ENCODE measurements around the gene HERC2.
A peak's percentile ranks its signal among the peaks of the same experiment; 100 is the strongest.
"Not testable (repeated sequence)": the region's sequence is repeated elsewhere in the genome, so short reads cannot be mapped to it uniquely, and the experiment has no call there.

The HERC2 gene

DNA sequence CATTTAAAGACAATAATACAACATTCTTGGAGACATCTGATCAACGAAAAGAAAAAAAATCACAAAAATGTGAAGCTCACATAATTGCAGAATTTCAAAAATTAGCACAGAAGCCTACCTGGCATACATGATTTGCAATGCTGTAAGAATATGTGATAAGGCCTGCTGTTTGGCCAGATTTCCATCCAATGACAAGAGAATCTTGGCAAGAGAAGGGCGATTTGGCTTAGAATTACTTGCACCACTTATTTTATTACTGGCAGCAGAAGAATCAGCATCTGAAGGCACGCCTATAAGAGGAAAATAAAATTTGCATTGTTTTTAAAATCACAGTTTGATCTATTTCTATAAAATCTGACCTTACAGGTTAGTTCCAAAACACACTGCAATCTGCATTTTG is 152.6 kb downstream of the HERC2 start:
- no peak for DNase-seq

- DNase-seq, result not testable (repeated sequence)
Observed at GRCh38 chr15:28168405-28169121, 153.4 kb downstream of the HERC2 start.

DNA sequence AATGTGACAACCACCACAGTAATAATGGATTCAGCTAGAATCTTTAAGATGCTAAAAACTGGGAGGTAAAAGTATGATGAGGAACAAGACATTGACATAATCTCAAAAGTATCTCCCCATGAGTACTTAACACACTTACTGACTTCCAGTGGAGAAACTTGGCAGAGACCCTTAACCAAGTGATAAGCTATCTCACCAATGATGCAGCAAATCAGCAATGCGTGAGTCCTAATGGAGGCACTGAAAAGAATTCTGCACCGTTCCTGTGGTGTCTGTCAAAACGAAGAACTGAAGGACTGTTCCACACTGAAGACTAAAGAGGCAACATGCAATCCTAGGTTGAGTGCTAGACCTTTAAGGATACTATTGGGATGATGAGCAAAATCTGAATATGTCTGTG is 154.9 kb downstream of the HERC2 start:
- DNase-seq, result no peak

DNA sequence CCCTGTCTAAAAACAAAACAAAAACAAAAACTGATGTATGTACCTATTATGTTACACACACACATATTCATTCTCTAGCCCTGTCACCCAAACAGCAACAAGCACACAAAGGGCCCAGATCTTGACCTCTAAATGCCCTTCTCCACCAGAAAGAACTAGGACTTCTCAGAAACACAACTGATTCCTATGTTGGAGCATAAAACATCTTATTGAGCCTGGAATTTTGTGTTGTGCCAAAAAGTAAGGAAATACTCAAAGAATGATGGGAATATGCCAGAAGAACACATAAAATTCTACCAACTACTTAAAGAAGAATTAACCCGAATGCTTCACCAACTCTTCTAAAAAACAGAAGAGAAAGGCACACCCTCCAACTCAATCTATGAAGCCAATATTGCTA is 156.2 kb downstream of the HERC2 start:
- no peak for DNase-seq

- DNase-seq, result no peak
Observed at GRCh38 chr15:28164876-28165275, 157.1 kb downstream of the HERC2 start.

DNA sequence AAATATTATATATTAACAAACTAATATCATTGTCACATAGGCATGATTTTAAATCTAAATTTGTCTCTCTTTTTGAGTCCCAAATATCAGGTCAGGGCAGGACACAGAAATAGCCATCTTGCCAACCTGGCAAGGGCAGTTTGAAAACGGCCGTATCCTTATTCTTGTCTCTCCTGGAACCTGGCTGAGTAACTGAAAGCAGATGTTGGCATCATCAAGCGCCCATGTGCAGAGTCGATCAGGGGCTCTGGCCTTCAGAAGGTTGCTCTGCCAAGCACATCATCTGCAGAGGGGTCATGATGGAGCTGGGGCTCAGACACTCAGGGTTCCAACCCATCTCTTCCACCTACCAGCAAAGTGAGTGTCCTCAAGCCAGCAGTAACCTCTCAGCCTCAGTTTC is 167.7 kb downstream of the HERC2 start:
- DNase-seq, result no peak

DNA sequence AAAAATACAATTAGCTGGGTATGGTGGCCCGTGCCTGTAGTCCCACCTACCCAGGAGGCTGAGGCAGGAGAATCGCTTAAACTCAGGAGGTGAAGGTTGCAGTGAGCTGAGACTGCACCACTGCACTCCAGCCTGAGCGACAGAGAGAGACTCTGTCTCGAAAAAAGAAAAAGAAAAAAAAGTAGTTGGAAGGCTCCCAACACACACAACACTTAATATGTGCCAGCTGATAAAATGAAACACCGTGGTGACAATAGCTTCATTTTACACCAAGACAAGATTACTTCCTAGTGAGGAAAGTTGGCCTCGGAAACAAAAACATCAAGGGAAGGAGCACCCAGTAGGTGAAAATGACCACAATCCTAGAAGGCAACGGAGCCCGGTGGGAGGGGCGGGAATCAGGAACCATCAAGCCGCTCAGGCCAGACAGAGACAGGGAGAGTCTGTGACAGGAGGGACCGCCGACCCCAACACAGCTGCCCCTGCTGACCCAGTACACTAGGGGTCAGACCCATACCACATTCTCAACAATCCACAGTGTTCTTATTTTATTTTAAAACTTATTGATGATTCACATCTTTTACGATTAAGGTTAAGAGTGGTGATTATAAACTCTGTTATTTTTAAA is 168.4 kb downstream of the HERC2 start:
- DNase-seq, result no peak

GRCh38 chr15:28152538-28152923 is 169.4 kb downstream of the HERC2 start:
- DNase-seq, result not testable (repeated sequence)

GRCh38 chr15:28151864-28152537 is 170.0 kb downstream of the HERC2 start:
- DNase-seq, result not testable (repeated sequence)

GRCh38 chr15:28147801-28148200 is 174.2 kb downstream of the HERC2 start:
- no peak for DNase-seq

DNA sequence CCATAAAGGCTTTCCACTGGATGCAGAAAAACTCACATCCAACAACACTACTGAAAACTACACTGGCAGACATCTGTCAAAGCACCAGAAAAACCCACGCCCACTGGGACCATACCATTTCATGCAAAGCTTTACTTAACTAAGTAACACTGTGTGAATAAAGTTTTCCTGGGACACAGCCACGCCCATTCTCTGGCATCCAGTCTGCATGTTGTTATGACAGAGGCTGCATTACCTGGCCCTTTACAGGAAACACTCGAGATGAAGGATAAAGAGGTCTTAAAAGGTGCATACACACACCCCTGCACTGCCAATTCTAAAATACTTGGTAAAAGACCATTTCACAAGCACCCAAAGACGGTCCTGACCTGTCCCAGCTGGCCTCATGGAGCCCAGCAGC is 176.6 kb downstream of the HERC2 start:
- not testable (repeated sequence) for DNase-seq

DNA sequence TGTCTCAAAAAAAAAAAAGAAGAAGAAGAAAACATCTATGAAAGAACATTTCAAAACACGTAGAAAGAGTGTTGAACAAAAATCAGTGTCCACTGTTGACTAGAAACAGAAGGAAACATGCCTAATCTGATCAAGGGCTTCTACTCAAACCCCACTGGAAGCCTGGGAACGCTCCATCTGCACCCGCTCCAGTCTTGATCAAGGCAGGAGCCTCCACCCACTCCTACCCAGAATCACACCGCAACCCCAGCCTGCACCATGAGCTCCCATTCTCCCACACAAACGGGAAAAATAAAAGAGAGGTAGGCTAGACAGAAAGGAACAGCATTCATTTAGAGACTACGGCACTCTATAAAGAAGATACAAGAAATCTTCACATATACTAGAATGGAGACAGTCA is 181.9 kb downstream of the HERC2 start:
- no peak for DNase-seq

DNA sequence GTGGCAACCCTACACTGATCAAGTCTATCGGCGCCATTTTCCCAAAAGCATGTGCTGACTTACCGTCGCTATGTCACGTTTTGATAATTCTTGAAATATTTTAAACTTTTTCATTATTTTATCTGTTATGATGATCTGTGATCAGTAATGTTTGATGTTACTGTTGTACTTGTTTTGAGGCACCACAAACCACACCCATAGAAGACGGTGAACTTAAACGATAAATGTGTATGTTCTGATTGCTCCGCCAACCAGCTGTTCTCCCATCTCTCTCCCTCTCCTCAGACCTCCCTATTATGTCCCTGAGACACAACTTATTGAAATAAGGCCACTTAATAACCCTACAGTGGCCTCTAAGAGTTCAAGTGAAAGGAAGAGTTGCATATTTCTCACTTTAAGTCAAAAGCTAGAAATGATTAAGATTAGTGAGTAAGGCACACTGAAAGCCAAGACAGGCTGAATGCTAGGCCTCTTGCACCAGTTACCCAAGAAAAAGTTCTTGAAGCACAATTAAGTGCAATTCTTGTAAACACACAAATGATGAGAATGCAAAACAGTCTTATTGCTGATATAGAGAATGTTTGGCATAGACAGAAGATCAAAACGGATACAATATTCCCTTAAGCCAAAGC is 184.5 kb downstream of the HERC2 start:
- DNase-seq, result peak; percentile 27

DNA sequence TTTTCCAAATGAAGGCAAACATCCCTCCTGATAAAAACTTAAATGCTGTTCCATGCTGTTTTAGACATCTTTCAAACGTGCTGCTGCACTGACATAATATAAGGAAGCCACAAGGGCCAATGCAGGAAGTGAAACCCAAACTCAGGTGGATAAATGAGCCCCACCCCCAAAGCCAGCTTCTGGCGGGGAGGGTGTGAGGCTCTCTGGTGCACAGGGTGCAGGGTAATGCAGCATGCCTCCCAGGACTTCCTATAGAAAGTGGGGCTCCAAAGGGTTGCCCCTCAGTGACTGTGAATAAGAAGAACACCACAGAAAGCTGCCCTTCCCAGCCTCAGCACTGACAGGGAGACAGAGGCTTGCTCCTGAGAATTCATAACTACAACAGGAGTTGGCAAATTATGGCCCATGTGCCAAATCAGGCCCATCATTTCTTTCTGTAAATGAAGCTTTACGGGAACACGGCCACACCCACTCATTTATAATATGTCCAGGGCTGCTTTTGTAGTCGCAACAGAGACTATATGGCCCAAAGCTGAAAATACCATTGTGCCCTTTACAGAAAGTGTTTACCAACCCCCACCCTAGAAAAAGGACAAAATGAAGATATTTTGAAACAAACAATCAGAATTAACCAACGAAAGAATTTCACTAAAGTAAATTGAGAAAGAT is 185.6 kb downstream of the HERC2 start:
- peak; percentile 53 for DNase-seq

GRCh38 chr15:28133281-28133680 is 188.7 kb downstream of the HERC2 start:
- DNase-seq, result no peak

DNA sequence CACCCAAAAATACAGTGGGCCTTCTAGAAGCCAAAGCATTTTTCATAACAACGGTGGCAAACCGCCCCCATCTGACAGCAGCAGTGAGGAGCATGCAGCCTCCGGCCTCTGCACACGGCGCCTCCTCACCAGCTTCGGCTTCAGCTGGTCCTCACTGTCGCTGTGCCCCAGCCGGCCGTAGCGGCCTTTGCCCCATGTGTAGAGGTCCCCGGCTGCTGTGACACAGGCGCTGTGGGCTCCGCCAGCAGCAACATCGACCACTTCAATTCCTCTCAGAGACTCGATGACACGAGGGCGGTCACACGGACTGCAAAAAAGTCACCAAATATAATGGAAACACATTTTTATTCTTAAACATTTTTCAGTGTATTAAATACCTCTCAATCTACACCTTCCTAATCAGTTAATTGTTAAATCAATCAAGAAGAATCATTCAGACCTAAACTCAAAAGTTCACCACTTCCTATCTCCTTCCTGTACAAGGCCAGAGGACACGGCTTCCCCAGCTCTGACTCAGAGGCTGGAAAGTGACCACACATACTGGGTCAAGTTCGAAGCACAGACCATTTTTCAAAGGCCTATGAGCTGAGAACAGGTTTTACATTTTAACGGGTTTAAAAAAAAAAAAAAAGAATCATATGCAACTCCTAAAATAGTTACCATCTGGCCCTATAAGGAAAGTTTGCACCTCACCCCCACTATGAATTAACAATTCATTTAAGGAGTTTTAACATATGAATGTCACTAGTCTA is 189.3 kb downstream of the HERC2 start:
- DNase-seq, result no peak

DNA sequence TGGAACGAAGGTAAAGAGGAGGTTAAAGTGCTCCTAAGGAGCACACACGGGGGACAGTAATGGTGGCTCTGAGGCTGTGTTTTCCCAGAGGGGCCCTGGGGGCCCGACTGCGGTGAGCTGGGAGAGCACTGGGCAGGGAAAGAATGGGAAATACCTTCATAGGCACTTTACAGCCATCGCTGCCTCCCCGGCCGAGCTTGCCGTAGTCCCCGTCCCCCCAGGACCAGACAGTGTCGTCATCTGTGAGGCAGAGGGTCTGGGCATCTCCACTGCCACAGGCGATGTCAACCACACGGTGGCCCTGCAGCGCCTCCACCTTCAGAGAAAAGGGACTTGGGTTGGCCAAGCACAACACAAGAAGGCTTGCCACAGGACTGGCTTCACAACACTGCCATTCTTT is 190.0 kb downstream of the HERC2 start:
- no peak for DNase-seq

DNA sequence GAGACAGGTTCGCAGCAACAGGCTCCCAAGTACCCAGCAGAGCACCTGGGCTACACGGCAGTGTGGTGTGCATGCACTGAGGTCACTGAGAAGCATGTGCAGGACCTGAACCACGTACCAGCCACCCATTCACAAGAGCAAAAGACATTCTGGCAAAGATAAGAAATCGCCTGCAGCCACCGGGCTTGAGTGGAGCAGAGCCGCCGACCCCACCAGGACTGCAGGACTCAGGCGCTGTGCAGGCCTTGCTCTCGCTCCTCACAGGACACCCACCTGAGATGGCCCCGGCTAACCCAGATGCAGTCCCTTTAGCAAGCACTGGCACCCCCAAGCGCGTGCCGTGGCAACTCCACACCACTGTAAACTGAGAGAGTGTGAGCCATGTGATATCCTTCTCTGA is 190.6 kb downstream of the HERC2 start:
- no peak for DNase-seq

DNA sequence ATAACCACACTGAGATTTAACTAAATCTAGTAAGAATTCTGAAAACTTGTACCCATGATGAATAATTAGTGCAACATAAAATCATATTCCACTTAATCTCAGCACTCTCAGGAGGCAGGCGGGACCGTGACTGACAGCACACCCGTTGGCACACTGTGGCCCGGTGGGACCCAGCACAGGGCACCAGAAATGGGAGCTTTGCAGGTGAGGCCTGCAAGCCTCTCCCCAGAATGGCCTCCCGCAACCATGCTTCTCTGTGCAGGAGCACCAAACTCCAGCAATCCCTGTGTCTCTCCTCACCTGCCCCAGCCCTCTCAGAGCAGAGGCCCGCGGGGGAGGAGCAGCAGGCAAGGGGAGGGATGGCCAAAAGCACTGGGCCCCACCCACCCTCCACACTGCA is 191.3 kb downstream of the HERC2 start:
- DNase-seq, result no peak

DNA sequence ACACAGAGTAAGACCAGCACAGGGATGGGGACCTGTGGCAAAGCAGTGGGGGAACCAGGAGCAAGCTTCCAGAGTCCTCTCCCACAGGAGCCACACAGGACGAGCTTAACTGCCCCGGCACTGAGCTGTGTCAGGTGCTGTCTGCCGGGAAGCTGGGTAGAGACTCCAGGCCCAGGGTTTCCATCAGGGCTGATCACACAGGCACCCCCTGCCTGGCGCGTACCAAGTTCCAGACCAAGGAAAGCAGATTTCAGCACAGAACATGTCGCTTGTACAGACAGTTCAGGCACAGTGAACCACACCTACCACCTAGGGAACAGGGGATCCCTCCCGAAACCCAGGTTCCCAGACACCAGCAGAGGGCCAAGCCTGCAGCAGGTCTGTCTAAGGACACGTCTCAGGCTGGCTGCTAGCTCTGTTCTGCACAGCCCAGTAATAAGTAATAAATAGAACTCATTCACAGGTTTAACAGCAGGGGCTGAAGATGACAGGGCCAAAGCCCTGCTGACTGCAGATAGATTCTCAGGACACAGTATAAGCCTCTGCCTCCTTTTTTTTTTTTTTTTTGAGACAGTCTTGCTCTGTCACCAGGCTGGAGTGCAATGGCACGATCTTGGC is 192.6 kb downstream of the HERC2 start:
- DNase-seq, result no peak

- no peak for DNase-seq
Observed at GRCh38 chr15:28128031-28128430, 193.9 kb downstream of the HERC2 start.

GRCh38 chr15:28127036-28127435 is 194.9 kb downstream of the HERC2 start:
- DNase-seq, result no peak

Data from activated CD4-positive, alpha-beta T cell treated with anti-CD3 and anti-CD28 coated beads, Interleukin-10, Interleukin-2, amounts not matched to agents 100 ng/mL and 50 ng/mL, durations not matched to agents 16 hours and 8 hours (primary cell).